Measurements from ENCODE around the gene CORO2A.
"Not testable (repeated sequence)": the region's sequence is repeated elsewhere in the genome, so short reads cannot be mapped to it uniquely, and the experiment has no call there.

Gene CORO2A

GRCh38 chr9:98078895-98079294, 113.5 kb downstream of the CORO2A start:
- DNase-seq, result no peak

DNA sequence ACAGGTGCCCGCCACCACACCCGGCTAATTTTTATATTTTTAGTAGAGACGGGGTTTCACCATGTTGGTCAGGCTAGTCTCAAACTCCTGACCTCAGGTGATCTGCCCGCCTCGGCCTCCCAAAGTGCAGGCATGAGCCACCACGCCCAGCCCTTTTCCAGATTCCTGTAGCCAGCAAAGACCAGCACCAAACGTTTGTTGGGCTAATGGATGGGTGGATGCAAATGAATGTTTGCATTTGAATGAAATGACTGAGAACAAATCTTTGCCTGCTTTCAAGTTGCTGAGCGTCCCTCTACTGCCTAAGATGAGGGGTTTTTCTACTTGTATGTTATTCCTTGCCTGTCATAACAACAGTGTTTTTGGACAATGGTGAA, 115.9 kb downstream of the CORO2A start:
- not testable (repeated sequence) for DNase-seq

DNA sequence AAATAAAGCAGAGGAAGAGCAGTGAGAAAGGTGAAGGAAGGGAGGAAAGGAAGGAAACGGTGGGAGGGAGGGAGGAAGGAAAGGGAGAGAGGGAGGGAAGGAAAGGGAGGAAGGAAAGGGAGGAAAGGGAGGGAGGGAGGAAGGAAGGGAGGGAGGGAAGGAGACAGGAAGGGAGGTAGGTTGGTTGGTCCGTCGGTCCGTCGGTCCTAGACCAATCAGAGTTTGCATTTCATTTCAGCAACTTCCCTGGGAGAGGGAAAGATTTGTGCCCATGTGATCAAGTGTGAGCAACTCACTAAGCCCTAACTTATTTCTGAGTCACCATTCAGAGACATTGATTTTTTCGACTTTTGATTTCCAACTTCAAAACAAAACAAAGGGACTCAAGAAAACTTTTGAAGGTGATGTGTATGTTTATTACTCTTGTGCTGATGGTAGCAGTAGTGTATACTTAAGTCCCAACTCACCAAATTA, 117.1 kb downstream of the CORO2A start:
- peak; percentile 64 for DNase-seq

GRCh38 chr9:98074115-98074990, 118.1 kb downstream of the CORO2A start:
- DNase-seq, result peak; percentile 74

DNA sequence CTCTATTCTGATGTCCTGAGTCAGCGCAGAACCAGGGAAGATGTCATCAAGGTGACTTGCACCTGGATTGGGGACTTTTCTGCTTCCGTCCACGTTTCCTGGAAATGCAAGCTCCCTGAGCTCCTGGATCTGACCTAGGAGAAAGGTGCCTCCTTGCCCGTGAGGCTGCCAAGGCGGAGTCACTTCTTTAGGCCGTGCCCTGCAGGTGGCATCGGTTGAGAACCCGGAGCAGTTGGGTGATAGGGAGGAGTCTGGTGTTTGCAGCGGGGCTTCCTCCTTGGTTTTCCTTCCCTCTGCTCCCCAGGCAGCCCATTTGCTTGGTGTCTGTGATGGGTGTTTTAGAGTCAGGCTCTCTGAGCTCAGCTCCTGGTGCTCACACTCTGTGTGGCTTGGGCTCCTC, 120.7 kb downstream of the CORO2A start:
- DNase-seq, result no peak
